Measurements from ENCODE around the gene IL4I1. TPM values are rescaled to one million over a fixed set of nuclear protein-coding genes. Genes with fewer than 3 reads are reported as not detected.
A peak's percentile ranks its signal among the peaks of the same experiment; 100 is the strongest.

The IL4I1 gene
- total RNA-seq, 1 donor from 2014 or later, result 25.5 TPM

DNA sequence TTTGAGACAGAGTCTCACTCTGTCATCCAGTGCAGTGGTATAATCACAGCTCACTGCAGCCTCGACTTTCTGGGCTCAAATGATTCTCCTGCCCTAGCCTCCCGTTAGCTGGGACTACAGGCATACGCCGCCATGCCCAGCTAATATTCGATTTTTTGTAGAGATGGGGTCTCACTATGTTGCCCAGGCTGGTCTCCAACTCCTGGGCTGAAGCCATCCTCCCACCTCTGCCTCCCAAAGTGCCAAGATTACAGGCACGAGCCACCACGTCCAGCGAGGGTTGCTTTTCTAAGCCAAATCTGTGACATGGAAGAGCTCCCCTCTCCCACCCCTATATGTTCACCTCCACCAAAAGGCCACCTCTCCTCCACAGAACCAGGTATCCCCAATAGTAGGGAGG, 21.4 kb upstream of the IL4I1 start:
- ATAC-seq (ENCODE audit: low read depth) (no peak), DNase-seq (no peak)
- Mint-ChIP-seq H3K4me1 (peaks cover 74% of the 10 kb centered on the region), H3K9me3 (no peaks in the 10 kb centered on the region), H3K27me3 (no peaks in the 10 kb centered on the region), H3K27ac (peak overlapping the region; percentile 94), H3K36me3 (ENCODE audit: low read depth) (peaks cover 73% of the 10 kb centered on the region), H3K4me3 (no peak overlapping the region)
- intact Hi-C loops (cut with micrococcal nuclease), result no loop called here
- ChIA-PET CTCF (interaction anchor here (1.4 to 1.7 kb wide), 3 partner anchors 12 to 21 kb away, joined by 4 to 16 read pairs (median 6); partner anchors contain the start of gene IL4I1), POLR2A (interaction anchor here (0.6 to 14.0 kb wide), 12 partner anchors 11 to 222 kb away, joined by 3 to 317 read pairs (median 8); partner anchors contain the start of genes AKT1S1, ATF5, IL4I1 and NUP62)
- TF ChIP-seq, protein P1, sequence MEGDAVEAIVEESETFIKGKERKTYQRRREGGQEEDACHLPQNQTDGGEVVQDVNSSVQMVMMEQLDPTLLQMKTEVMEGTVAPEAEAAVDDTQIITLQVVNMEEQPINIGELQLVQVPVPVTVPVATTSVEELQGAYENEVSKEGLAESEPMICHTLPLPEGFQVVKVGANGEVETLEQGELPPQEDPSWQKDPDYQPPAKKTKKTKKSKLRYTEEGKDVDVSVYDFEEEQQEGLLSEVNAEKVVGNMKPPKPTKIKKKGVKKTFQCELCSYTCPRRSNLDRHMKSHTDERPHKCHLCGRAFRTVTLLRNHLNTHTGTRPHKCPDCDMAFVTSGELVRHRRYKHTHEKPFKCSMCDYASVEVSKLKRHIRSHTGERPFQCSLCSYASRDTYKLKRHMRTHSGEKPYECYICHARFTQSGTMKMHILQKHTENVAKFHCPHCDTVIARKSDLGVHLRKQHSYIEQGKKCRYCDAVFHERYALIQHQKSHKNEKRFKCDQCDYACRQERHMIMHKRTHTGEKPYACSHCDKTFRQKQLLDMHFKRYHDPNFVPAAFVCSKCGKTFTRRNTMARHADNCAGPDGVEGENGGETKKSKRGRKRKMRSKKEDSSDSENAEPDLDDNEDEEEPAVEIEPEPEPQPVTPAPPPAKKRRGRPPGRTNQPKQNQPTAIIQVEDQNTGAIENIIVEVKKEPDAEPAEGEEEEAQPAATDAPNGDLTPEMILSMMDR (IDR thresholded peaks at IDR 0.05), result no peak

DNA sequence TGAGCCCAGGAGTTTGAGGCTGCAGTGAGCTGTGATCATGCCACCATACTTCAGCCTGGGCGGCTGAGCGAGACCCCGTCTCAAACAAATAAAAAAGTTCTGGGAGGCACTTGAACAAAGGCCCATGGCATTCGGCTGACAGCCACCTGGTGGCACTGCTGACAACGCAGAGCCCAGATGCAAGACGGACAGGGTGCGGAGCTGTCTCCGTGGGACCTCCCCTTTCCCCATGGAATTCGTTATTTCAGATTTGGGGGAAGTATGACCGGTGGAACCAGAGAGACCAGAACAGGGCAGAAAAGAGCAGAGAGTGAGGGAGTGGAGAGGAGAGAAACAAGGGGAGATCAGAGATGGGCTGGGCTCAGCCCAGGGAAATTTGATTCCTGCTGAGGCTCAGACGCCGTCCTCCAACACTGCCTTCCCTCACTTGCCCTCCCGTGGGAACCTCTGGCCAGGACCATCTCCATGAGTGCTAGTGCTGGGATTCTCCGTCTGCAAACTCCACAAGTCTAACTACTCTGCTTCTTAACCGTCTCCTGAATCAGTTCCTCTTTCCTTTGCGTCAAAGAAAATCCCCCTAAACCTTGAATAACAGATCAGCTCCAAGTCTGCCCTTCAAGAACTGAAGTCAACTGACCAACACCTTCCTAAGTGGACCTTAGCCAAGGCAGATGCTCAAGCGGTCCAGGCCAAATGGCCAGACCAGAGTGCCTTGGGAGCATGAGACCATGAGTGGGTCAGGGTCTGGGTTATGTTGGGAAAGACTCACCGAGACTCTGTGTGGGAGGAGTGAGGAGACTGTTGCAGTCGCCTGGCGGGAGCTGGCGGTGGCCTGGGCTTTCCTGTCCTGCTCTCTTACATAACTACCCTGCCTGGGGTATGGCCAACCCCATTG, 20.4 kb upstream of the IL4I1 start:
- ChIA-PET CTCF (interaction anchor here (0.5 to 1.7 kb wide), 8 partner anchors 10 to 1655 kb away, joined by 3 to 16 read pairs (median 4); partner anchors contain the start of genes ATF5, IL4I1 and NUP62), POLR2A (interaction anchor here (0.6 to 14.0 kb wide), 14 partner anchors 8 to 1596 kb away, joined by 3 to 317 read pairs (median 7); partner anchors contain the start of genes AKT1S1, ATF5, IL4I1 and NUP62)
- H3K27ac Mint-ChIP-seq, result peak overlapping the region; percentile 94
- intact Hi-C loops (cut with micrococcal nuclease), result loop anchor here (1.0 to 2.0 kb wide), 3 partner anchors 14 to 27 kb away; no protein-coding TSS in a partner anchor
- DNase-seq (peak; percentile 41), ATAC-seq (ENCODE audit: low read depth) (peak; percentile 74)
- H3K36me3 Mint-ChIP-seq (ENCODE audit: low read depth), result peaks cover 74% of the 10 kb centered on the region
- H3K9me3 Mint-ChIP-seq, result no peaks in the 10 kb centered on the region
- TF ChIP-seq, protein P1 (IDR thresholded peaks at IDR 0.05), result no peak
- peak overlapping the region; percentile 77 for H3K4me3 Mint-ChIP-seq
- H3K27me3 Mint-ChIP-seq, result no peaks in the 10 kb centered on the region
- H3K4me1 Mint-ChIP-seq, result peaks cover 77% of the 10 kb centered on the region

- POLR2A ChIA-PET, result interaction anchor here (1.1 to 14.0 kb wide), 3 partner anchors 13 to 20 kb away, joined by 3 to 317 read pairs (median 166); partner anchors contain the start of genes ATF5, IL4I1 and NUP62
- DNase-seq (no peak), ATAC-seq (ENCODE audit: low read depth) (no peak)
- no peak overlapping the region for H3K4me3 Mint-ChIP-seq
- CTCF ChIA-PET, result interaction anchor here (1.5 kb wide), 1 partner anchor 25 kb away, joined by 3 read pairs; no protein-coding TSS in a partner anchor
- H3K9me3 Mint-ChIP-seq, result no peaks in the 10 kb centered on the region
- peaks cover 78% of the 10 kb centered on the region for H3K4me1 Mint-ChIP-seq
- peak overlapping the region; percentile 77 for H3K27ac Mint-ChIP-seq
- intact Hi-C loops (cut with micrococcal nuclease), result no loop called here
- H3K27me3 Mint-ChIP-seq, result no peaks in the 10 kb centered on the region
- peaks cover 62% of the 10 kb centered on the region for H3K36me3 Mint-ChIP-seq (ENCODE audit: low read depth)
- TF ChIP-seq, protein P1 (IDR thresholded peaks at IDR 0.05), result no peak
Observed at GRCh38 chr19:49915271-49915670, 18.6 kb upstream of the IL4I1 start.

DNA sequence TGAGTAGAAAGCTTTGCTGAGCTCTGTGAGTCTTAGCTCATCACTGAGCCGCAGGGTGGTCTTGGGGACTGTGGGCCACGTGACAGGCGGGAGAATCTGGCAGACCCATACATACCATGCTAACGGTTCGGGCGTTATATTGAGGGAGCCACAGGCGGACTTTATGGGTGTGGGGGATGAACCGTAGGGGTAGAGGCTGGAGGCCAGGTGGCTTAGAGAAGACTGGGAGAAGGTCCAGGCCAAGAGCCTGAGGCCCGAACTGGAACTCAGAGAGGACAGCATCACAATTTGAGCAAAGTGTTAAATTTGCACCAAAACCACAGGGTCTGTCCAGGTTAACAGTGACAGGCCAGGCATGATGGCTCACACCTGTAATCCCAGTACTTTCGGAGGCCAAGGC, 17.0 kb upstream of the IL4I1 start:
- intact Hi-C loops (cut with micrococcal nuclease), result no loop called here
- Mint-ChIP-seq H3K36me3 (ENCODE audit: low read depth) (peaks cover 67% of the 10 kb centered on the region), H3K27ac (peak overlapping the region; percentile 75), H3K9me3 (no peaks in the 10 kb centered on the region), H3K4me3 (no peak overlapping the region), H3K27me3 (no peaks in the 10 kb centered on the region), H3K4me1 (peaks cover 78% of the 10 kb centered on the region)
- ChIA-PET POLR2A (interaction anchor here (1.0 to 14.0 kb wide), 4 partner anchors 11 to 44 kb away, joined by 3 to 317 read pairs (median 48); partner anchors contain the start of genes ATF5, IL4I1 and NUP62), CTCF (interaction anchor here (0.7 to 1.5 kb wide), 2 partner anchors 23 to 25 kb away, joined by 3 read pairs; no protein-coding TSS in a partner anchor)
- DNase-seq (no peak), ATAC-seq (ENCODE audit: low read depth) (no peak)
- TF ChIP-seq, protein P1 (IDR thresholded peaks at IDR 0.05), result no peak
